Body of pancreas (tissue), 4 donors: ENCODE results near the gene C11orf58.

ENCODE experiments used
- CTCF ChIP-seq, 7 experiments: fragments of 450-650 bp in 4 of 7; fragments of 200-600 bp in 3 of 7; sonication (generic) in 3 of 7; IDR thresholded peaks; one replicate each; pipeline ENCODE4 v1.5.1; 2016 to 2019; ENCODE audit warnings: antibody characterized with exemption in 7 of 7
- POLR2A ChIP-seq, 3 donors: fragments of 450-650 bp; IDR thresholded peaks; one replicate each; pipeline ENCODE4 v1.6.1; 2016; ENCODE audit warnings: antibody characterized with exemption in 3 of 3, mild to moderate bottlenecking in 2 of 3

GRCh38 chr11:16743478-16743877 lies 5.0 kb downstream of the C11orf58 start:
- no peak for TF ChIP-seq CTCF (IDR thresholded peaks at IDR 0.05)
- TF ChIP-seq POLR2A (IDR thresholded peaks at IDR 0.05) = no peak
